ENCODE data around the gene TEAD4.
A peak's percentile ranks its signal among the peaks of the same experiment; 100 is the strongest.

Gene TEAD4

DNA sequence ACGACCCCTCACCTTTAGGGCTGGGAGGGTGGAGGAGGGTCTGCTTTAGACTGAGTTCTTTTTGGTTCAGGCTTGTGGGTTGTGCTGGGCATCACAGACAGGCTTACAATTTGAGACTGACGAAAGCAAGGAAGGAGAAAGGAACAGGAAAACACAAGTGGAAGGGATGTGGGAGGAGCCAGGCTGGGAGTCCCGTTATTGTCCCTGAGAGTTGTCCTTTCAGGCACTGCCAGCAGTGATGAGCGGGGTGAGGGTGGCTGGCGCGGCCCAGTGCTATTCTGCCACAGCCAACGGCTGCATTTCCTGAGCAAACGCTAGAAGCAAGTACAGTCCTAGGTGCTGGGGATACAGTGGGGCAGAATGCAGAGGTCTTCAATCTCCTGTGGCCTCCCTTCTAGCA is 88.8 kb downstream of the TEAD4 start:
- DNase-seq (ENCODE audit: low read depth) = no peak
- no peak overlapping the region for H3K4me3 ChIP-seq (ENCODE audit: control insufficient read depth, low read depth, low read length)
- TF ChIP-seq CTCF (conservative IDR thresholded peaks at IDR 0.05; ENCODE audit: control insufficient read depth, insufficient read depth, low read depth, low read length) = no peak

GRCh38 chr12:3048540-3048939 is 89.3 kb downstream of the TEAD4 start:
- no peak for TF ChIP-seq CTCF (conservative IDR thresholded peaks at IDR 0.05; ENCODE audit: control insufficient read depth, insufficient read depth, low read depth, low read length)
- H3K4me3 ChIP-seq (ENCODE audit: control insufficient read depth, low read depth, low read length) = no peak overlapping the region
- no peak for DNase-seq (ENCODE audit: low read depth)

- no peak for DNase-seq (ENCODE audit: low read depth)
- H3K4me3 ChIP-seq (ENCODE audit: control insufficient read depth, low read depth, low read length) = no peak overlapping the region
- no peak for TF ChIP-seq CTCF (conservative IDR thresholded peaks at IDR 0.05; ENCODE audit: control insufficient read depth, insufficient read depth, low read depth, low read length)
Measured at GRCh38 chr12:3049176-3049575, 90.0 kb downstream of the TEAD4 start.

DNA sequence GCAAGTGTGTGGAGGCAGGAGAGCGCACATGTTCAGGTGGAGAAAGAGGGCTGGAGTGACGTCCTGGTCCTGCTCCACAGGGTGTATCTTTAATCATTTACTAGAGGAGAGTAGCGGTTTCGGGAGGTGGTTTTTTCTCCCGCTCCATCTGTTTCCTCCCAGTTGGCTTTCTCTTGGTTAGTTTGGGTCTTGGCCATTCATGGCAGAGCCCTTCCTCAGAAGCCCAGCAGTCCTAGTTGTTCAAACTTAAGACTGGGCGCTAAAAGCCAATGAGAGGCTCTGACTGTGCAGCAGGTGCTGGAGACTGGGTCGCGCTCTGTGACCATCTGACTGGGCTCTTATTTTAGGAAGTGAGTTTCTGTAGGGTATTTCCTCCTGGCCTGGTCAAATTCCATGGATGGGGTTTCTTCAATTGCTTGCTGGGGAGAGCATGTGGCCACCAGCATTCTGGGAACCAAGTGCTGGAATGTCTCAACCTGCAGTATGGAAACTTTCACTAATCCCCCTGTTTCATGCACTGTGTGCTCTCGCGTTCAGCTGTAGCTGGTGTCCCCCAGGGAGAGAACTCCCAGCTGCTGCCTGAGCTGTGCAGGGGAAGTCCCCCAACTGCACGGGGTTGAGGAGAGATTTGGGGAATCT is 90.5 kb downstream of the TEAD4 start:
- TF ChIP-seq CTCF (conservative IDR thresholded peaks at IDR 0.05; ENCODE audit: control insufficient read depth, insufficient read depth, low read depth, low read length) = no peak
- H3K4me3 ChIP-seq (ENCODE audit: control insufficient read depth, low read depth, low read length) = no peak overlapping the region
- DNase-seq (ENCODE audit: low read depth) = no peak

- DNase-seq (ENCODE audit: low read depth) = no peak
- no peak for TF ChIP-seq CTCF (conservative IDR thresholded peaks at IDR 0.05; ENCODE audit: control insufficient read depth, insufficient read depth, low read depth, low read length)
- no peak overlapping the region for H3K4me3 ChIP-seq (ENCODE audit: control insufficient read depth, low read depth, low read length)
Measured at GRCh38 chr12:3054374-3054773, 95.2 kb downstream of the TEAD4 start.

- TF ChIP-seq CTCF (conservative IDR thresholded peaks at IDR 0.05; ENCODE audit: control insufficient read depth, insufficient read depth, low read depth, low read length) = no peak
- peak; percentile 33 for DNase-seq (ENCODE audit: low read depth)
- H3K4me3 ChIP-seq (ENCODE audit: control insufficient read depth, low read depth, low read length) = no peak overlapping the region
Measured at GRCh38 chr12:3055026-3055703, 96.0 kb downstream of the TEAD4 start.
